ENCODE data around the gene IMP4.

DNA sequence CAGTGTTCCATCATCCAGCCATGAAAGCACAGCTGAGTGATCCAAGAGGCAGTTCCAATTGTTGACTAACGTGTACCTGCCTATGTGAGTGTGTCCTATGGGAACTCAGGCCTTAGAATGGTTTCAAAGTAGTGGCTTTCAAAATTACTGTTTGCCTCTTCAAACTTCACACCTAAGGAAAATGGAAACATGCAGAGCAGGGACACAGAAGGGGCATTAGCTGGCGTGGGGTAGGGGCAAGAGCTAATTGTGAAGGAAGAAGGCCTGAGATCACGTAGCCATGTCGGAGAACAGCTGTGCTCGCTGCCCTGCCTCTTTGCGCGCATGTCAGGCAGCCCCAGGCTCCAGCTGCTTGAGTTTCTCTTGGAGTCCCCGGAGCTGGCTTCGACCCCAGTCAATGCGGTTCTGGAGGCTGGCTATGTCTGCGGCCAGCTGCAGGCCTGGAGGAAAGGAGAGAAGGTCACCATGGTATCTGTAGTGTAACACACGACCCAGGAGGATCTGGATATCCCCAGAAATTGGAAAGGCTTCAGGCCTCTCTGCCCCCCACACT is 3.8 kb upstream of the IMP4 start:
- TF ChIP-seq, protein P1, sequence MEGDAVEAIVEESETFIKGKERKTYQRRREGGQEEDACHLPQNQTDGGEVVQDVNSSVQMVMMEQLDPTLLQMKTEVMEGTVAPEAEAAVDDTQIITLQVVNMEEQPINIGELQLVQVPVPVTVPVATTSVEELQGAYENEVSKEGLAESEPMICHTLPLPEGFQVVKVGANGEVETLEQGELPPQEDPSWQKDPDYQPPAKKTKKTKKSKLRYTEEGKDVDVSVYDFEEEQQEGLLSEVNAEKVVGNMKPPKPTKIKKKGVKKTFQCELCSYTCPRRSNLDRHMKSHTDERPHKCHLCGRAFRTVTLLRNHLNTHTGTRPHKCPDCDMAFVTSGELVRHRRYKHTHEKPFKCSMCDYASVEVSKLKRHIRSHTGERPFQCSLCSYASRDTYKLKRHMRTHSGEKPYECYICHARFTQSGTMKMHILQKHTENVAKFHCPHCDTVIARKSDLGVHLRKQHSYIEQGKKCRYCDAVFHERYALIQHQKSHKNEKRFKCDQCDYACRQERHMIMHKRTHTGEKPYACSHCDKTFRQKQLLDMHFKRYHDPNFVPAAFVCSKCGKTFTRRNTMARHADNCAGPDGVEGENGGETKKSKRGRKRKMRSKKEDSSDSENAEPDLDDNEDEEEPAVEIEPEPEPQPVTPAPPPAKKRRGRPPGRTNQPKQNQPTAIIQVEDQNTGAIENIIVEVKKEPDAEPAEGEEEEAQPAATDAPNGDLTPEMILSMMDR (conservative IDR thresholded peaks at IDR 0.05 in 1 of 2, IDR thresholded peaks at IDR 0.05 in 1 of 2; ENCODE audit: extremely low read depth in 1 of 2, insufficient read depth in 1 of 2, low read depth in 1 of 2, low read length in 2 of 2) = no peak
- TF ChIP-seq EZH2 (IDR thresholded peaks at IDR 0.05; ENCODE audit: borderline replicate concordance, low read length) = no peak

All from mammary epithelial cell (primary cell).